SU-DHL-6 (cell line): ENCODE data around the gene KIF20A.

Source experiments
- EZH2phosphoT487 ChIP-seq: fragments of 200-600 bp; sonication (generic), shearing (Covaris generic); conservative IDR thresholded peaks from 2 replicates; pipeline ENCODE4 v1.6.1; 2018; ENCODE audit warnings: mild to moderate bottlenecking, antibody characterized with exemption, low read length, moderate library complexity, mixed read lengths
- TF ChIP-seq, protein P1 (sequence below): fragments of 200-600 bp; sonication (generic); IDR thresholded peaks from one replicate; pipeline ENCODE4 v1.5.1; 2017; ENCODE audit warnings: antibody characterized with exemption, mild to moderate bottlenecking, low read length, moderate library complexity; ENCODE audit not compliant: insufficient read depth, poor library complexity, severe bottlenecking

DNA sequence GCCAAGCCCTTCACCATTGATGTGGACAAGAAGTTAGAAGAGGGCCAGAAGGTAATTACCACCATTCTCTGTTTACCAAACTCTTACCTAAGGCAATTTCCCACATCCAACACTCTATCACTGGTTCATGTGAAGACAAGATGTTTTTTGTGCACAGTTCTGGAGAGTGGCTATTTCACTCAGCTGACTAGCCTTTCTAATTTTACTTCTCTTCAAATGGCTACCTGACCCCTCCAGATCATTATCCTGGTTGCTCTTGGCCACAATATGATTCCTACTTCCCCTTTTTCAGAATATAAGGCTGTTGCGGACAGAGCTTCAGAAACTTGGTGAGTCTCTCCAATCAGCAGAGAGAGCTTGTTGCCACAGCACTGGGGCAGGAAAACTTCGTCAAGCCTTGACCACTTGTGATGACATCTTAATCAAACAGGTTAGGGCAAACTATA lies 7.1 kb downstream of the KIF20A start:
- TF ChIP-seq, protein P1, sequence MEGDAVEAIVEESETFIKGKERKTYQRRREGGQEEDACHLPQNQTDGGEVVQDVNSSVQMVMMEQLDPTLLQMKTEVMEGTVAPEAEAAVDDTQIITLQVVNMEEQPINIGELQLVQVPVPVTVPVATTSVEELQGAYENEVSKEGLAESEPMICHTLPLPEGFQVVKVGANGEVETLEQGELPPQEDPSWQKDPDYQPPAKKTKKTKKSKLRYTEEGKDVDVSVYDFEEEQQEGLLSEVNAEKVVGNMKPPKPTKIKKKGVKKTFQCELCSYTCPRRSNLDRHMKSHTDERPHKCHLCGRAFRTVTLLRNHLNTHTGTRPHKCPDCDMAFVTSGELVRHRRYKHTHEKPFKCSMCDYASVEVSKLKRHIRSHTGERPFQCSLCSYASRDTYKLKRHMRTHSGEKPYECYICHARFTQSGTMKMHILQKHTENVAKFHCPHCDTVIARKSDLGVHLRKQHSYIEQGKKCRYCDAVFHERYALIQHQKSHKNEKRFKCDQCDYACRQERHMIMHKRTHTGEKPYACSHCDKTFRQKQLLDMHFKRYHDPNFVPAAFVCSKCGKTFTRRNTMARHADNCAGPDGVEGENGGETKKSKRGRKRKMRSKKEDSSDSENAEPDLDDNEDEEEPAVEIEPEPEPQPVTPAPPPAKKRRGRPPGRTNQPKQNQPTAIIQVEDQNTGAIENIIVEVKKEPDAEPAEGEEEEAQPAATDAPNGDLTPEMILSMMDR = no peak
- no peak for TF ChIP-seq EZH2phosphoT487
